ENCODE measurements around the gene TNFAIP8. TPM values are rescaled to one million over a fixed set of nuclear protein-coding genes. Genes with fewer than 3 reads are reported as not detected.

The TNFAIP8 gene
- total RNA-seq, 2 experiments from 2014 or later = 106 to 109 TPM

- no peaks in the 10 kb centered on the region for H3K9me3 Mint-ChIP-seq (ENCODE audit: low read depth)
- DNase-seq = no peak
- peaks cover 38% of the 10 kb centered on the region for H3K36me3 Mint-ChIP-seq
- no peaks in the 10 kb centered on the region for H3K27me3 Mint-ChIP-seq
- H3K27ac Mint-ChIP-seq = peak overlapping the region; percentile 52
- peak; percentile 72 for ATAC-seq
- peaks cover 55% of the 10 kb centered on the region for H3K4me1 Mint-ChIP-seq
- H3K4me3 Mint-ChIP-seq = peak overlapping the region; percentile 17
- CTCF ChIA-PET = interaction anchor here (0.9 to 5.3 kb wide), 4 partner anchors 14 to 83 kb away, joined by 3 to 26 read pairs (median 4); no protein-coding TSS in a partner anchor
Measured at GRCh38 chr5:119397518-119398380, 41.9 kb downstream of the TNFAIP8 start.

GRCh38 chr5:119398727-119399466 lies 43.1 kb downstream of the TNFAIP8 start:
- peaks cover 27% of the 10 kb centered on the region for H3K36me3 Mint-ChIP-seq
- H3K27ac Mint-ChIP-seq = no peak overlapping the region
- DNase-seq (no peak), ATAC-seq (no peak)
- CTCF ChIA-PET = interaction anchor here (0.9 to 5.3 kb wide), 4 partner anchors 13 to 84 kb away, joined by 3 to 26 read pairs (median 4); no protein-coding TSS in a partner anchor
- peaks cover 44% of the 10 kb centered on the region for H3K4me1 Mint-ChIP-seq
- no peaks in the 10 kb centered on the region for H3K27me3 Mint-ChIP-seq
- H3K4me3 Mint-ChIP-seq = no peak overlapping the region
- no peaks in the 10 kb centered on the region for H3K9me3 Mint-ChIP-seq (ENCODE audit: low read depth)

GRCh38 chr5:119400245-119400644 lies 44.4 kb downstream of the TNFAIP8 start:
- Mint-ChIP-seq H3K27me3 (no peaks in the 10 kb centered on the region), H3K4me1 (peaks cover 33% of the 10 kb centered on the region)

GRCh38 chr5:119402081-119402480 lies 46.3 kb downstream of the TNFAIP8 start:
- CTCF ChIA-PET = interaction anchor here (0.8 to 5.3 kb wide), 4 partner anchors 9 to 55 kb away, joined by 3 to 26 read pairs (median 4); no protein-coding TSS in a partner anchor
- H3K4me3 Mint-ChIP-seq = no peak overlapping the region
- DNase-seq (no peak), ATAC-seq (no peak)
- no peaks in the 10 kb centered on the region for H3K9me3 Mint-ChIP-seq (ENCODE audit: low read depth)
- H3K27ac Mint-ChIP-seq = no peak overlapping the region
- no peaks in the 10 kb centered on the region for H3K27me3 Mint-ChIP-seq
- peaks cover 7% of the 10 kb centered on the region for H3K36me3 Mint-ChIP-seq
- H3K4me1 Mint-ChIP-seq = peaks cover 16% of the 10 kb centered on the region

More at GRCh38 chr5:119400245-119400644, 44.4 kb downstream of the TNFAIP8 start:
- ATAC-seq (no peak), DNase-seq (no peak)
- Mint-ChIP-seq H3K9me3 (ENCODE audit: low read depth) (no peaks in the 10 kb centered on the region), H3K4me3 (no peak overlapping the region), H3K27ac (no peak overlapping the region), H3K36me3 (peaks cover 18% of the 10 kb centered on the region)
- CTCF ChIA-PET = interaction anchor here (1.2 to 5.3 kb wide), 3 partner anchors 9 to 33 kb away, joined by 3 to 26 read pairs (median 5); no protein-coding TSS in a partner anchor

GRCh38 chr5:119402555-119402954 lies 46.7 kb downstream of the TNFAIP8 start:
- Mint-ChIP-seq H3K4me1 (peaks cover 12% of the 10 kb centered on the region), H3K27ac (no peak overlapping the region), H3K4me3 (no peak overlapping the region), H3K27me3 (no peaks in the 10 kb centered on the region), H3K36me3 (peaks cover 4% of the 10 kb centered on the region), H3K9me3 (ENCODE audit: low read depth) (no peaks in the 10 kb centered on the region)
- CTCF ChIA-PET = interaction anchor here (0.8 to 5.3 kb wide), 2 partner anchors 9 to 11 kb away, joined by 3 to 26 read pairs; no protein-coding TSS in a partner anchor
- ATAC-seq = no peak
- no peak for DNase-seq

GRCh38 chr5:119404033-119404432 lies 48.2 kb downstream of the TNFAIP8 start:
- ATAC-seq (no peak), DNase-seq (no peak)
- H3K36me3 Mint-ChIP-seq = no peaks in the 10 kb centered on the region
- no peak overlapping the region for H3K27ac Mint-ChIP-seq
- no peaks in the 10 kb centered on the region for H3K27me3 Mint-ChIP-seq
- peaks cover 5% of the 10 kb centered on the region for H3K4me1 Mint-ChIP-seq
- H3K9me3 Mint-ChIP-seq (ENCODE audit: low read depth) = no peaks in the 10 kb centered on the region
- H3K4me3 Mint-ChIP-seq = no peak overlapping the region
- CTCF ChIA-PET = no interaction called here

- H3K27me3 Mint-ChIP-seq = no peaks in the 10 kb centered on the region
- no peaks in the 10 kb centered on the region for H3K9me3 Mint-ChIP-seq (ENCODE audit: low read depth)
- peaks cover 12% of the 10 kb centered on the region for H3K4me1 Mint-ChIP-seq
Measured at GRCh38 chr5:119405419-119405818, 49.6 kb downstream of the TNFAIP8 start.

GRCh38 chr5:119406551-119407110 lies 50.8 kb downstream of the TNFAIP8 start:
- no peak overlapping the region for H3K27ac Mint-ChIP-seq
- ATAC-seq (no peak), DNase-seq (no peak)
- peaks cover 24% of the 10 kb centered on the region for H3K4me1 Mint-ChIP-seq
- CTCF ChIA-PET = no interaction called here
- no peaks in the 10 kb centered on the region for H3K36me3 Mint-ChIP-seq
- no peaks in the 10 kb centered on the region for H3K9me3 Mint-ChIP-seq (ENCODE audit: low read depth)
- no peaks in the 10 kb centered on the region for H3K27me3 Mint-ChIP-seq
- H3K4me3 Mint-ChIP-seq = no peak overlapping the region

More at GRCh38 chr5:119405419-119405818, 49.6 kb downstream of the TNFAIP8 start:
- H3K27ac Mint-ChIP-seq = no peak overlapping the region
- no peak for DNase-seq
- ATAC-seq = no peak
- CTCF ChIA-PET = interaction anchor here (0.5 to 2.0 kb wide), 2 partner anchors 90 to 197 kb away, joined by 3 to 5 read pairs; no protein-coding TSS in a partner anchor
- H3K4me3 Mint-ChIP-seq = no peak overlapping the region
- H3K36me3 Mint-ChIP-seq = no peaks in the 10 kb centered on the region

- Mint-ChIP-seq H3K4me3 (no peak overlapping the region), H3K27ac (no peak overlapping the region), H3K4me1 (peaks cover 31% of the 10 kb centered on the region), H3K27me3 (peaks cover 5% of the 10 kb centered on the region), H3K36me3 (no peaks in the 10 kb centered on the region), H3K9me3 (ENCODE audit: low read depth) (no peaks in the 10 kb centered on the region)
- CTCF ChIA-PET = interaction anchor here (0.7 to 6.4 kb wide), 12 partner anchors 9 to 420 kb away, joined by 3 to 112 read pairs (median 3); partner anchors contain the start of gene DTWD2
- DNase-seq (no peak), ATAC-seq (no peak)
Measured at GRCh38 chr5:119409235-119409815, 53.5 kb downstream of the TNFAIP8 start.

GRCh38 chr5:119410448-119411159 lies 54.8 kb downstream of the TNFAIP8 start:
- Mint-ChIP-seq H3K27me3 (peaks cover 5% of the 10 kb centered on the region), H3K9me3 (ENCODE audit: low read depth) (no peaks in the 10 kb centered on the region), H3K27ac (no peak overlapping the region), H3K4me3 (no peak overlapping the region), H3K4me1 (peaks cover 31% of the 10 kb centered on the region), H3K36me3 (no peaks in the 10 kb centered on the region)
- DNase-seq (no peak), ATAC-seq (no peak)
- CTCF ChIA-PET = interaction anchor here (0.7 to 6.4 kb wide), 23 partner anchors 10 to 428 kb away, joined by 3 to 112 read pairs (median 7); partner anchors contain the start of genes DMXL1, DTWD2 and HSD17B4

- Mint-ChIP-seq H3K36me3 (no peaks in the 10 kb centered on the region), H3K4me1 (peaks cover 31% of the 10 kb centered on the region), H3K27ac (peak overlapping the region; percentile 50), H3K9me3 (ENCODE audit: low read depth) (no peaks in the 10 kb centered on the region), H3K27me3 (peaks cover 5% of the 10 kb centered on the region), H3K4me3 (peak overlapping the region; percentile 76)
- ATAC-seq (peak; percentile 91), DNase-seq (peak; percentile 70)
- CTCF ChIA-PET = interaction anchor here (0.7 to 6.4 kb wide), 53 partner anchors 11 to 540 kb away, joined by 3 to 112 read pairs (median 5); partner anchors contain the start of genes DMXL1, DTWD2 and HSD17B4
Measured at GRCh38 chr5:119411361-119412278, 55.8 kb downstream of the TNFAIP8 start.

Data from activated CD8-positive, alpha-beta memory T cell treated with anti-CD3 and anti-CD28 coated beads, Interleukin-2, amount 10 ng/mL, durations not matched to agents 7 days and 5 days (primary cell).